Neuronal stem cell (in vitro differentiated cells): Measurements from ENCODE around the gene EN2.

Experiments
- DNase-seq: peaks from one replicate; pipeline ENCODE4 v3.0.0-alpha.2; 2013; ENCODE audit warnings: low spot score
- H2AFZ ChIP-seq: one replicate; pipeline ENCODE4 v1.6.1; 2013; ENCODE audit warnings: mild to moderate bottlenecking, low read length, inconsistent platforms
- H2AK5ac ChIP-seq: 2 replicates; pipeline ENCODE4 v1.6.1; 2013; ENCODE audit warnings: low read depth, mild to moderate bottlenecking, inconsistent platforms, low read length, moderate library complexity, mixed read lengths
- H2BK120ac ChIP-seq: 2 replicates; pipeline ENCODE4 v1.6.1; 2013; ENCODE audit warnings: low read depth, mild to moderate bottlenecking, inconsistent platforms, low read length, moderate library complexity, mixed read lengths
- H2BK12ac ChIP-seq: one replicate; pipeline ENCODE4 v1.6.1; 2013; ENCODE audit warnings: low read length, inconsistent platforms
- H2BK15ac ChIP-seq: 2 replicates; pipeline ENCODE4 v1.6.1; 2013; ENCODE audit warnings: mild to moderate bottlenecking, low read length, inconsistent platforms, mixed read lengths
- H2BK5ac ChIP-seq: one replicate; pipeline ENCODE4 v1.6.1; 2013; ENCODE audit warnings: inconsistent platforms, mild to moderate bottlenecking, low read length, moderate library complexity
- H3K14ac ChIP-seq: one replicate; pipeline ENCODE4 v1.6.1; 2013; ENCODE audit warnings: low read length, inconsistent platforms
- H3K18ac ChIP-seq: 2 replicates; pipeline ENCODE4 v1.6.1; 2013; ENCODE audit warnings: low read length, inconsistent platforms
- H3K23ac ChIP-seq: 2 replicates; pipeline ENCODE4 v1.6.1; 2013; ENCODE audit warnings: low read depth, mild to moderate bottlenecking, mixed read lengths, low read length, inconsistent platforms; ENCODE audit not compliant: poor library complexity
- H3K27ac ChIP-seq: replicated peaks from 3 replicates; pipeline ENCODE4 v1.5.1; 2013; ENCODE audit warnings: low read length, inconsistent platforms
- H3K27me3 ChIP-seq, 3 experiments: 2 replicates each; pipeline ENCODE4 v1.6.1; 2013; ENCODE audit warnings: low read length in 3 of 3, mild to moderate bottlenecking in 2 of 3, inconsistent platforms in 1 of 3, low read depth in 1 of 3, mixed read lengths in 1 of 3, moderate library complexity in 1 of 3; ENCODE audit not compliant: control insufficient read depth in 3 of 3, insufficient read depth in 3 of 3
- H3K36me3 ChIP-seq, 2 donors: replicated peaks in 1 of 2; 2 replicates each; pipeline ENCODE4 v1.6.1; 2013; ENCODE audit warnings: low read length in 2 of 2; ENCODE audit not compliant: control insufficient read depth in 2 of 2, insufficient read depth in 2 of 2
- H3K4ac ChIP-seq: 2 replicates; pipeline ENCODE4 v1.6.1; 2013; ENCODE audit warnings: inconsistent platforms, mild to moderate bottlenecking, low read length, moderate library complexity
- H3K4me1 ChIP-seq, 2 donors: 1 replicate in 1 of 2; 2 replicates in 1 of 2; pipeline ENCODE4 v1.6.1; 2013; ENCODE audit warnings: low read length in 2 of 2, low read depth in 1 of 2; ENCODE audit not compliant: control insufficient read depth in 2 of 2, insufficient read depth in 1 of 2
- H3K4me2 ChIP-seq: one replicate; pipeline ENCODE4 v1.6.1; 2013; ENCODE audit warnings: mild to moderate bottlenecking, low read length, inconsistent platforms; ENCODE audit not compliant: insufficient read depth, poor library complexity, severe bottlenecking
- H3K4me3 ChIP-seq, 2 donors: 2 replicates each; pipeline ENCODE4 v1.5.1; 2013; ENCODE audit warnings: low read length in 2 of 2, mild to moderate bottlenecking in 2 of 2, inconsistent platforms in 1 of 2, moderate library complexity in 1 of 2
- H3K79me1 ChIP-seq: one replicate; pipeline ENCODE4 v1.6.1; 2013; ENCODE audit warnings: low read depth, mild to moderate bottlenecking, inconsistent platforms, low read length, moderate library complexity
- H3K9ac ChIP-seq: one replicate; pipeline ENCODE4 v1.6.1; 2013; ENCODE audit warnings: mild to moderate bottlenecking, low read depth, low read length, inconsistent platforms; ENCODE audit not compliant: poor library complexity
- H3K9me3 ChIP-seq, 2 donors: replicated peaks in 1 of 2; 2 replicates each; pipeline versions ENCODE3 to v1.6.1; 2013; ENCODE audit warnings: low read length in 2 of 2, mild to moderate bottlenecking in 2 of 2, inconsistent platforms in 1 of 2, low read depth in 1 of 2, mixed read lengths in 1 of 2, moderate library complexity in 1 of 2; ENCODE audit not compliant: control insufficient read depth in 2 of 2, insufficient read depth in 1 of 2
- H4K8ac ChIP-seq: one replicate; pipeline ENCODE4 v1.6.1; 2013; ENCODE audit warnings: low read depth, mild to moderate bottlenecking, inconsistent platforms, low read length, moderate library complexity
- H4K91ac ChIP-seq: one replicate; pipeline ENCODE4 v1.6.1; 2013; ENCODE audit warnings: low read length, low read depth, mild to moderate bottlenecking, inconsistent platforms; ENCODE audit not compliant: poor library complexity
- WGBS, 2 donors: extraction: QIAGEN DNeasy Blood & Tissue Kit; methylation state at CpG; one replicate each; pipeline ENCODE4 v1.1.7; 2013; ENCODE audit warnings: missing lambda C conversion rate in 2 of 2, mixed read lengths in 1 of 2; ENCODE audit not compliant: insufficient read length in 2 of 2, insufficient replicate concordance in 1 of 2; ENCODE audit errors: extremely low coverage in 2 of 2; 5-methylcytosine and 5-hydroxymethylcytosine counted together

EN2 gene

GRCh38 chr7:155423337-155424285 lies 34.3 kb upstream of the EN2 start:
- Histone ChIP-seq H2BK12ac (no peak overlapping the region), H2BK120ac (no peak overlapping the region), H3K4ac (no peak overlapping the region), H3K27me3 (peaks cover 0 to 73% (median 0%) of the 10 kb centered on the region in 3 experiments), H3K4me3 (no peak overlapping the region), H3K18ac (no peak overlapping the region), H2BK5ac (no peak overlapping the region), H3K14ac (no peak overlapping the region), H3K9ac (no peak overlapping the region), H3K36me3 (no peaks in the 10 kb centered on the region), H2AFZ (no peak overlapping the region), H2AK5ac (no peak overlapping the region), H4K8ac (no peak overlapping the region), H4K91ac (no peak overlapping the region), H3K9me3 (peaks cover 0 to 2% of the 10 kb centered on the region in 2 donors), H3K4me2 (no peak overlapping the region), H3K27ac (no peak overlapping the region), H3K23ac (peak overlapping the region; percentile 66), H2BK15ac (no peak overlapping the region), H3K79me1 (no peaks in the 10 kb centered on the region), H3K4me1 (peaks cover 0 to 1% of the 10 kb centered on the region in 2 donors)
- no CpG with 5 or more reads among the region's 24 CpGs for WGBS, 2 donors
- no peak for DNase-seq

- H2AK5ac ChIP-seq, result no peak overlapping the region
- no peak overlapping the region for H3K9ac ChIP-seq
- no peaks in the 10 kb centered on the region for H3K36me3 ChIP-seq
- H3K79me1 ChIP-seq, result no peaks in the 10 kb centered on the region
- H2BK5ac ChIP-seq, result no peak overlapping the region
- no peak overlapping the region for H3K4ac ChIP-seq
- H2BK12ac ChIP-seq, result no peak overlapping the region
- no peak overlapping the region for H2BK15ac ChIP-seq
- no peak overlapping the region for H3K4me3 ChIP-seq
- H4K91ac ChIP-seq, result no peak overlapping the region
- no peak overlapping the region for H3K27ac ChIP-seq
- no peak overlapping the region for H4K8ac ChIP-seq
- H3K23ac ChIP-seq, result peak overlapping the region; percentile 3
- peaks cover 0 to 73% (median 0%) of the 10 kb centered on the region in 3 experiments for H3K27me3 ChIP-seq
- peaks cover 0 to under 1% of the 10 kb centered on the region in 2 donors for H3K9me3 ChIP-seq
- WGBS, 2 donors, result no CpG with 5 or more reads among the region's 22 CpGs
- no peak overlapping the region for H3K14ac ChIP-seq
- H3K4me1 ChIP-seq, result peaks cover 0 to 1% of the 10 kb centered on the region in 2 donors
- no peak overlapping the region for H3K4me2 ChIP-seq
- no peak overlapping the region for H2AFZ ChIP-seq
- H3K18ac ChIP-seq, result no peak overlapping the region
- no peak for DNase-seq
- no peak overlapping the region for H2BK120ac ChIP-seq
Observed at GRCh38 chr7:155424301-155425010, 33.5 kb upstream of the EN2 start.

- Histone ChIP-seq H3K14ac (no peak overlapping the region), H3K4ac (no peak overlapping the region), H3K23ac (no peak overlapping the region), H3K9me3 (no peaks in the 10 kb centered on the region), H3K27ac (no peak overlapping the region), H2AFZ (no peak overlapping the region), H2BK5ac (no peak overlapping the region), H2BK12ac (no peak overlapping the region), H3K4me2 (no peak overlapping the region), H4K8ac (no peak overlapping the region), H2BK15ac (no peak overlapping the region), H3K9ac (no peak overlapping the region), H2AK5ac (no peak overlapping the region), H3K36me3 (no peaks in the 10 kb centered on the region), H3K4me3 (no peak overlapping the region), H3K18ac (no peak overlapping the region), H3K27me3 (peaks cover 0 to 73% (median 0%) of the 10 kb centered on the region in 3 experiments), H4K91ac (no peak overlapping the region), H3K4me1 (peaks cover 0 to 1% of the 10 kb centered on the region in 2 donors), H2BK120ac (no peak overlapping the region), H3K79me1 (no peaks in the 10 kb centered on the region)
- no peak for DNase-seq
- WGBS, 2 donors, result no CpG with 5 or more reads among the region's 7 CpGs
Observed at GRCh38 chr7:155425011-155425340, 33.0 kb upstream of the EN2 start.

- H2BK15ac ChIP-seq, result no peak overlapping the region
- no peaks in the 10 kb centered on the region for H3K36me3 ChIP-seq
- no peaks in the 10 kb centered on the region for H3K79me1 ChIP-seq
- no peak overlapping the region for H2AFZ ChIP-seq
- no peak overlapping the region for H3K14ac ChIP-seq
- no CpG with 5 or more reads among the region's 9 CpGs for WGBS, 2 donors
- H3K4ac ChIP-seq, result no peak overlapping the region
- H3K9ac ChIP-seq, result no peak overlapping the region
- no peak overlapping the region for H3K27ac ChIP-seq
- H3K9me3 ChIP-seq, result no peaks in the 10 kb centered on the region
- no peak overlapping the region for H4K91ac ChIP-seq
- no peak overlapping the region for H3K23ac ChIP-seq
- H3K18ac ChIP-seq, result no peak overlapping the region
- no peak overlapping the region for H3K4me2 ChIP-seq
- DNase-seq, result no peak
- no peak overlapping the region for H2BK12ac ChIP-seq
- H3K4me1 ChIP-seq, result peaks cover 0 to 1% of the 10 kb centered on the region in 2 donors
- H2AK5ac ChIP-seq, result no peak overlapping the region
- no peak overlapping the region for H2BK120ac ChIP-seq
- no peak overlapping the region for H3K4me3 ChIP-seq
- peaks cover 0 to 76% (median 0%) of the 10 kb centered on the region in 3 experiments for H3K27me3 ChIP-seq
- H4K8ac ChIP-seq, result no peak overlapping the region
- no peak overlapping the region for H2BK5ac ChIP-seq
Observed at GRCh38 chr7:155425887-155426286, 32.0 kb upstream of the EN2 start.
